Smooth muscle cell (in vitro differentiated cells): Measurements from ENCODE around the gene PIP5K1B. TPM values are rescaled to one million over a fixed set of nuclear protein-coding genes. Genes with fewer than 3 reads are reported as not detected.
"Not testable (repeated sequence)": the region's sequence is repeated elsewhere in the genome, so short reads cannot be mapped to it uniquely, and the experiment has no call there.

Experiments used
- DNase-seq: peaks from one replicate; lab custom pipeline; 2025; ENCODE audit not compliant: unreplicated experiment; lab: John Stamatoyannopoulos, UW
- H2AFZ ChIP-seq: fragments of 200-600 bp; sonication (generic); 2 replicates; pipeline ENCODE4 v1.6.0; 2016; ENCODE audit warnings: antibody characterized with exemption, low read depth, mild to moderate bottlenecking
- H3F3A ChIP-seq: fragments of 200-600 bp; sonication (generic); 2 replicates; pipeline ENCODE4 v1.6.0; 2017; ENCODE audit warnings: antibody characterized with exemption, low read depth
- H3K27ac ChIP-seq: fragments of 200-600 bp; sonication (generic); 2 replicates; pipeline ENCODE4 v1.5.1; 2016; ENCODE audit warnings: low read depth, mild to moderate bottlenecking
- H3K27me3 ChIP-seq: fragments of 200-600 bp; sonication (generic); 2 replicates; pipeline ENCODE4 v1.6.1; 2016; ENCODE audit warnings: low read depth, mild to moderate bottlenecking
- H3K36me3 ChIP-seq: fragments of 200-600 bp; sonication (generic); 2 replicates; pipeline ENCODE4 v1.5.1; 2016; ENCODE audit warnings: low read depth
- H3K4me1 ChIP-seq: fragments of 200-600 bp; sonication (generic); 2 replicates; pipeline ENCODE4 v1.5.1; 2016; ENCODE audit warnings: low read depth
- H3K4me2 ChIP-seq: fragments of 200-600 bp; sonication (generic); 2 replicates; pipeline ENCODE4 v1.6.0; 2016; ENCODE audit warnings: mild to moderate bottlenecking
- H3K4me3 ChIP-seq: fragments of 200-600 bp; sonication (generic); 2 replicates; pipeline ENCODE4 v1.5.1; 2016; ENCODE audit warnings: mild to moderate bottlenecking
- H3K79me2 ChIP-seq: fragments of 200-600 bp; sonication (generic); 2 replicates; pipeline ENCODE4 v1.6.0; 2016; ENCODE audit warnings: low read depth, mild to moderate bottlenecking
- H3K9ac ChIP-seq: fragments of 200-600 bp; sonication (generic); 2 replicates; pipeline ENCODE4 v1.6.0; 2016; ENCODE audit warnings: low read depth
- H3K9me3 ChIP-seq: fragments of 200-600 bp; sonication (generic); replicated peaks from 2 replicates; pipeline ENCODE4 v1.5.1; 2016; ENCODE audit warnings: low read depth
- H4K20me1 ChIP-seq: fragments of 200-600 bp; sonication (generic); 2 replicates; pipeline ENCODE4 v1.6.0; 2016; ENCODE audit warnings: low read depth
- CTCF ChIP-seq: fragments of 200-600 bp; sonication (generic); IDR thresholded peaks from 2 replicates; pipeline ENCODE4 v1.5.1; 2017; ENCODE audit warnings: borderline replicate concordance, mild to moderate bottlenecking, antibody characterized with exemption; ENCODE audit not compliant: insufficient read depth, poor library complexity, severe bottlenecking
- WGBS: methylation state at CpG from one replicate; pipeline ENCODE4 v1.1.7; 2016; ENCODE audit warnings: low lambda C conversion rate; 5-methylcytosine and 5-hydroxymethylcytosine counted together
- polyA plus RNA-seq: library from polyadenylated mRNA; unstranded; fragments of >200 nt; fragmentation: Nextera tagmentation; extraction: Ambion mirVana; gene quantifications from 2 replicates; pipeline ENCODE4 v1.2.1, GENCODE V29; 2016
- total RNA-seq: library from RNA; depleted of rRNA; stranded (reverse); fragments of >200 nt; gene quantifications from 2 replicates; pipeline ENCODE4 v1.2.3, GENCODE V29; 2014

The PIP5K1B gene
- total and polyA plus RNA-seq, 2 experiments from 2014 or later, result not detected

DNA sequence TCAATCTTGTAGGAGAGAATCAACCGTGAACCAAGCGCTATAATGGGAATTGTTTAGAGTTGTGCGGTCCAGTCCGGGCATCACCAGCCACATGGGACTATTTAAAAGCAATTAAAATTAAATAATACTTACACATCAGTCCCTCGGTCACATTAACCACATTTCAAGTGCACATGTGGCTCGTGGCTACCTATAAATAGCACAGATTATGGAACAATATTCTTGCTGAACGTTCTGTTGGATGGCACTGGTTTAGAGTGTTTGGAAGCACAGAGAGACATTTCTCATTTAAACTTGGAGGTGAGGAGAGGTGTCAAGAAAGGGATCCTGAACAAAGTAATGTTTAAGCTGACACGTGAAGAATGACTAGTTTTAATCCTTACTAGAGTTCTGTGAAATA is 12.5 kb upstream of the PIP5K1B start:
- Histone ChIP-seq H3K4me2 (no peak overlapping the region), H3F3A (no peaks in the 10 kb centered on the region), H3K27me3 (peaks cover 38% of the 10 kb centered on the region), H3K79me2 (no peaks in the 10 kb centered on the region), H3K4me1 (peaks cover 8% of the 10 kb centered on the region), H2AFZ (no peak overlapping the region), H3K9ac (no peak overlapping the region), H3K27ac (no peak overlapping the region), H3K4me3 (no peak overlapping the region), H4K20me1 (no peaks in the 10 kb centered on the region), H3K9me3 (no peaks in the 10 kb centered on the region), H3K36me3 (no peaks in the 10 kb centered on the region)
- no peak for DNase-seq
- no peak for TF ChIP-seq CTCF
- 89% methylated on average over 8 of the region's 8 CpGs for WGBS

DNA sequence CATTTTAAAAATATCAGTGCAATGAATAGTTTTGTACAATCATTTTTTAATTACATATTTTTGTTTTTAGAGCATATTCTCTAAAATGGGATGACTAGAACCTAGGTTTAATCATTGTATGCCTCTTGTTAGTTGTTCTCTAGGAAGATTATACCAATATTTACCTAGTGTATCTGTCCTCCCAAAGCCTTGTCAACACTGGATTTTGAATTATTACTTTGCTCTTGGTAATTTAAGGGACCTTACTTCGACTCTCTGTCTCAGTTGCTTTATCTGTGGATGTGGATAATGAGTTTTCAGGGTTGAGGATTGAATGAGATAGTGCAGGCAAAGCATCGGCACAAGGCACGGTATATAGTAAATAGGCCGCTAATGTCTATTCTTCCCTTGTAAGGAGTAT is 10.9 kb upstream of the PIP5K1B start:
- no peaks in the 10 kb centered on the region for H3F3A ChIP-seq
- H2AFZ ChIP-seq, result no peak overlapping the region
- no peak overlapping the region for H3K4me3 ChIP-seq
- H3K36me3 ChIP-seq, result no peaks in the 10 kb centered on the region
- no peaks in the 10 kb centered on the region for H3K79me2 ChIP-seq
- no peak overlapping the region for H3K9ac ChIP-seq
- no peak for DNase-seq
- no peak overlapping the region for H3K4me2 ChIP-seq
- no peaks in the 10 kb centered on the region for H4K20me1 ChIP-seq
- WGBS, result 79% methylated on average over 4 of the region's 4 CpGs
- H3K9me3 ChIP-seq, result no peaks in the 10 kb centered on the region
- peaks cover 41% of the 10 kb centered on the region for H3K27me3 ChIP-seq
- peaks cover 8% of the 10 kb centered on the region for H3K4me1 ChIP-seq
- no peak for TF ChIP-seq CTCF
- H3K27ac ChIP-seq, result no peak overlapping the region

DNA sequence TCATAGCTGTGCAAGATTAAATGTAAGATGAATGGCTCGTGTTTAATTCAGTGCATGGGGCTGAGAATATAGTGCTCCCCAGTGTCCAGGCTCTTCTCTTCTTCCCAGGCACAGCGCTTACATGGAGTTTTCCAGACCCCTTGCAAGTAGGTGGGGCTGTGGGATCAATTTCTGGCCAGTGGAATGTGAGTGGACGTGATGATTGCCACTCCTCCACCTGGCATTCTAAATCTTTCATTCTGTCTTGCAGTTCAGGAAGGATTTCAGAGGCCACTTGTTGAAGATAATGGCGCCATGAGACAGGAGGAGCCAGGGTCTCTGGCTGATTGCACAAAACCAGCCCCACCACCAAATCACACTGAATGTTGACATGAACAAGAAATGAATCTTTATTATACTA is 7.2 kb upstream of the PIP5K1B start:
- Histone ChIP-seq H3K27me3 (peaks cover 38% of the 10 kb centered on the region), H3K9me3 (no peaks in the 10 kb centered on the region), H3K27ac (no peak overlapping the region), H3K4me3 (no peak overlapping the region), H3K79me2 (no peaks in the 10 kb centered on the region), H3K4me1 (no peaks in the 10 kb centered on the region), H4K20me1 (no peaks in the 10 kb centered on the region), H3K9ac (no peak overlapping the region), H3F3A (no peaks in the 10 kb centered on the region), H3K36me3 (no peaks in the 10 kb centered on the region), H2AFZ (no peak overlapping the region), H3K4me2 (no peak overlapping the region)
- 71% methylated on average over 4 of the region's 4 CpGs for WGBS
- TF ChIP-seq CTCF, result no peak
- DNase-seq, result no peak

DNA sequence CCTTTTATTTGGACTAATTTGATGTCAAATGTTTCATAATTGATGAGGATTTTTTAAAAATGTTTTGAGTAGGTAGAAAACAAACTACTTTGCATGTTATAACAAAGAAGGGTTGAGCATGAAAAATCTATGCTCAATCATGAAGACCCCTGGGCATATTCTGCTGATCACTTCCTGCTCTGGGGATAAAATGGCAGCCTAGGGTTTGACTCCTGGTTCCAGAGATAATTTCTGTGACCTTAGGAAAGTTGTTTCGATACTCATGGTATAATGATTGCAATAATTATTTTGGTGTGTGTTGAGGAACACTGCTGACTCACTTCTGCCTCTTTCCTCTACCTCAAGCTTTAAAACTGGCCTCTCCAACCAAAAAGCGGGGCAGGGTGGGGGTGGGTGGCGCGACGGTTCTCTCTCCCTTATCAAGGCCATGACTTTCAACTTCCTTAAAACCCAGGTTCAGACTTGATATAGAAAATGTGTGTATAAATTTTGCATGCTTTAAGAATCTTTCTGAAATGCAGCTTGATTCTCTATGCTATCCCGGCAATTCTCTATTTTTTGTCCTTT is 6.0 kb upstream of the PIP5K1B start:
- Histone ChIP-seq H3K9me3 (no peaks in the 10 kb centered on the region), H3K4me2 (no peak overlapping the region), H3K27me3 (peaks cover 38% of the 10 kb centered on the region), H3F3A (no peaks in the 10 kb centered on the region), H3K4me1 (no peaks in the 10 kb centered on the region), H3K9ac (no peak overlapping the region), H3K79me2 (no peaks in the 10 kb centered on the region), H3K36me3 (no peaks in the 10 kb centered on the region), H4K20me1 (no peaks in the 10 kb centered on the region), H2AFZ (no peak overlapping the region), H3K27ac (no peak overlapping the region), H3K4me3 (no peak overlapping the region)
- 89% methylated on average over 6 of the region's 6 CpGs for WGBS
- no peak for TF ChIP-seq CTCF
- DNase-seq, result no peak

DNA sequence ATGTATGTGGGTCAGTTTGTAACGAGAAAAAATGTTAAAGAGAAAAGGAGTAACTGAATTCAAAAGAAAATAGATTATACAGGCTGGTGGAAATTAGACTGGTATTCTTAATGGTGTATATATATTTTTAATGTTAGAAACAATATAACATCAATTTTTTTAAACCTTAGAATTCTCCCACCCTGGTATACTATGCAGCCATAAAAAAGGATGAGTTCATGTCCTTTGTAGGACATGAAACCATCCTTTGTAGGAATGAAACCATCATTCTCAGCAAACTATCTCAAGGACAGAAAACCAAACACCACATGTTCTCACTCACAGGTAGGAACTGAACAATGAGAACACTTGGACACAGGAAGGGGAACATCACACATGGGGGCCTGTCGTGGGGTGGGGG is 5.4 kb upstream of the PIP5K1B start:
- H3K36me3 ChIP-seq, DNase-seq: not testable (repeated sequence)
- 86% methylated on average over 1 of the region's 2 CpGs for WGBS

More for the DNA sequence above, 5.4 kb upstream of the PIP5K1B start:
- H4K20me1 ChIP-seq, H3K9me3 ChIP-seq, H3K4me3 ChIP-seq, H2AFZ ChIP-seq, H3K9ac ChIP-seq, H3F3A ChIP-seq, H3K4me1 ChIP-seq, H3K4me2 ChIP-seq, H3K27ac ChIP-seq, H3K79me2 ChIP-seq: not testable (repeated sequence)
- peaks cover 40% of the 10 kb centered on the region for H3K27me3 ChIP-seq
